ENCODE measurements around the gene GNL2.

DNA sequence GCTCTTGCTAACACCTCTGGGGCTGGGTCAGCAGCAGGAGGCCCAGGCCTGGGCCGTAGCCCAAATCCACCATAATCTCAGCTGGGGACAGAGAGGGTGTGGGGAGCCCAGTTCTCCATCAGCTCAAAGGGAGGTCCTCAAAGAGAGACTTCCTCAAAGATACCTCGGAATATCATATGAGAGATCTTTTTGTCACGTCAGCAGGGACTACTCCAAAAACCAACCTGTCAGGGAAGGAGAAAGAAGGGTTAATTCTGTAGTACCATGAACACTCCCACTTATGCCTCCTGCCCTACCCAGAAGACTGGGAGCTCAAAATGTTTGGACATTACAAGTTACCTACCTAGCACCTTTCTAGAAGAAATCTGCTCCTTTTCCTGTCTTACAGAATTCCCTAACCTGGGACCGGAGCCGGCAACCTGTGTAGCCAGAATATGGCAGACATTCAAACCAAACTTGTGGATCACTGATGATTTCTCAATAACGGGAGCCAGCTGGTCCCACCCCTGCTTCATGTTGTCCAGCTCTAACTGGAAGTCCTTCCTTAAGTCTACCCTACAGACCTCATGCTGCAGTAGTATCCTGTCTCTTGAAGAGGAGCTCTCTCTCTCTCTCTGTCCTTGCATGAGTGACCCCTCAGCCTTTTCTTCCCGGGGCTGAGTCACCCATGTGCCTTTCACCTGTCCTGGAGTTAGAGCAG is 34.1 kb upstream of the GNL2 start:
- TF ChIP-seq POLR2A (IDR thresholded peaks at IDR 0.05; ENCODE audit: low read length), result no peak
- TF ChIP-seq GATA1 (IDR thresholded peaks at IDR 0.05; ENCODE audit: low read depth, low read length), result no peak

Data from erythroblast (primary cell).